Measurements from ENCODE around the gene KRT37.

The KRT37 gene

GRCh38 chr17:41413353-41413957 is 10.9 kb downstream of the KRT37 start (continued):
- no peak for TF ChIP-seq CREB5 (CRISPR knock-in tag; IDR thresholded peaks at IDR 0.05; ENCODE audit: low read depth)
- TF ChIP-seq ZNF565 (CRISPR knock-in tag; conservative IDR thresholded peaks at IDR 0.05; ENCODE audit: low read depth), result no peak

GRCh38 chr17:41411072-41411840 is 13.1 kb downstream of the KRT37 start:
- ATAC-seq, result no peak
- TF ChIP-seq SNAI2 (CRISPR knock-in tag; IDR thresholded peaks at IDR 0.05) (no peak), ZC3H10 (CRISPR knock-in tag; IDR thresholded peaks at IDR 0.05) (no peak), ISL1 (CRISPR knock-in tag; IDR thresholded peaks at IDR 0.05) (no peak), ZFP3 (CRISPR knock-in tag; IDR thresholded peaks at IDR 0.05) (no peak), TCF4 (CRISPR knock-in tag; IDR thresholded peaks at IDR 0.05; ENCODE audit: borderline replicate concordance) (no peak), ZFP30 (CRISPR knock-in tag; IDR thresholded peaks at IDR 0.05) (no peak), BACH2 (CRISPR knock-in tag; IDR thresholded peaks at IDR 0.05; ENCODE audit: borderline replicate concordance) (no peak), CSRNP3 (CRISPR knock-in tag; IDR thresholded peaks at IDR 0.05) (no peak), POU6F1 (CRISPR knock-in tag; IDR thresholded peaks at IDR 0.05; ENCODE audit: borderline replicate concordance, low read depth) (no peak), GLIS3 (CRISPR knock-in tag; IDR thresholded peaks at IDR 0.05) (no peak), TSHZ2 (CRISPR knock-in tag; IDR thresholded peaks at IDR 0.05) (no peak), ZNF565 (CRISPR knock-in tag; conservative IDR thresholded peaks at IDR 0.05; ENCODE audit: low read depth) (no peak), ESRRG (CRISPR knock-in tag; IDR thresholded peaks at IDR 0.05) (no peak), ARNTL (CRISPR knock-in tag; IDR thresholded peaks at IDR 0.05; ENCODE audit: borderline replicate concordance, low read depth) (no peak), OSR1 (CRISPR knock-in tag; IDR thresholded peaks at IDR 0.05) (no peak)

GRCh38 chr17:41407226-41407625 is 17.2 kb downstream of the KRT37 start:
- no peak for ATAC-seq

More at GRCh38 chr17:41407226-41407625, 17.2 kb downstream of the KRT37 start:
- TF ChIP-seq CREB5 (CRISPR knock-in tag; IDR thresholded peaks at IDR 0.05; ENCODE audit: low read depth) (no peak), PATZ1 (CRISPR knock-in tag; IDR thresholded peaks at IDR 0.05; ENCODE audit: borderline replicate concordance) (no peak), CSDC2 (CRISPR knock-in tag; IDR thresholded peaks at IDR 0.05) (no peak)
